Thymus (tissue), 11 donors: ENCODE results near the gene PRXL2B. TPM values are rescaled to one million over a fixed set of nuclear protein-coding genes. Genes with fewer than 3 reads are reported as not detected.

ENCODE experiments used
- DNase-seq, 9 donors: peaks; one replicate each; pipeline ENCODE4 v3.0.0-alpha.2; 2013; ENCODE audit warnings: low spot score in 9 of 9, low read depth in 6 of 9, missing footprints in 1 of 9
- H3K27ac ChIP-seq, 2 donors: one replicate each; pipeline ENCODE4 v1.5.1; 2013; ENCODE audit warnings: control low read depth in 1 of 2, low read depth in 1 of 2, low read length in 1 of 2, mild to moderate bottlenecking in 1 of 2, moderate library complexity in 1 of 2
- H3K27me3 ChIP-seq, 2 donors: one replicate each; pipeline ENCODE4 v1.5.1; 2013; ENCODE audit warnings: low read length in 1 of 2; ENCODE audit not compliant: control insufficient read depth in 2 of 2, insufficient read depth in 1 of 2
- H3K36me3 ChIP-seq, 2 donors: one replicate each; pipeline ENCODE4 v1.5.1; 2013; ENCODE audit warnings: low read length in 1 of 2, mild to moderate bottlenecking in 1 of 2, moderate library complexity in 1 of 2; ENCODE audit not compliant: control insufficient read depth in 2 of 2, insufficient read depth in 2 of 2
- H3K4me1 ChIP-seq, 2 donors: one replicate each; pipeline ENCODE4 v1.5.1; 2013; ENCODE audit warnings: low read length in 2 of 2; ENCODE audit not compliant: control insufficient read depth in 2 of 2, insufficient read depth in 2 of 2
- H3K4me3 ChIP-seq, 2 donors: one replicate each; pipeline ENCODE4 v1.5.1; 2013; ENCODE audit warnings: low read length in 2 of 2, control low read depth in 1 of 2, mild to moderate bottlenecking in 1 of 2
- H3K9me3 ChIP-seq, 2 donors: one replicate each; pipeline ENCODE4 v1.5.1; 2013; ENCODE audit warnings: low read length in 1 of 2, mild to moderate bottlenecking in 1 of 2; ENCODE audit not compliant: control insufficient read depth in 2 of 2, insufficient read depth in 1 of 2
- WGBS: extraction: QIAGEN DNeasy Blood & Tissue Kit; methylation state at CpG from one replicate; pipeline ENCODE4 v1.1.7; 2013; 5-methylcytosine and 5-hydroxymethylcytosine counted together
- polyA plus RNA-seq: library from polyadenylated mRNA; stranded (reverse); fragments of 200-250 nt; gene quantifications from one replicate; pipeline ENCODE4 v1.2.3, GENCODE V29; 2013
- total RNA-seq: library from RNA; stranded (reverse); fragments of 120-200 nt; gene quantifications from one replicate; pipeline ENCODE4 v1.2.4, GENCODE V29; 2013
- donor health status: healthy.

Gene PRXL2B
- total and polyA plus RNA-seq, 2 donors: 11.8 to 12.3 TPM

- WGBS: 78% methylated on average over 16 of the region's 16 CpGs
- H3K27me3 ChIP-seq: peaks cover 24 to 40% of the 10 kb centered on the region in 2 donors
- DNase-seq: no peak
These were observed 46.2 kb downstream of the PRXL2B start, which contains the start of gene MMEL1 for GRCh38 chr1:2632561-2633361. Gene MMEL1, minus strand, starts transcription at chr1:2633016. Its CDS starts 3,532 bp downstream, at chr1:2629484.

GRCh38 chr1:2633366-2633935 is 46.9 kb downstream of the PRXL2B start:
- no peaks in the 10 kb centered on the region for H3K36me3 ChIP-seq
- H3K27me3 ChIP-seq: peaks cover 19 to 33% of the 10 kb centered on the region in 2 donors
- no peak overlapping the region for H3K4me3 ChIP-seq
- no peaks in the 10 kb centered on the region for H3K4me1 ChIP-seq
- no peak overlapping the region for H3K27ac ChIP-seq
- H3K9me3 ChIP-seq: peaks cover 15 to 34% of the 10 kb centered on the region in 2 donors
- DNase-seq: no peak
- 94% methylated on average over 12 of the region's 12 CpGs for WGBS

More at GRCh38 chr1:2632561-2633361, 46.2 kb downstream of the PRXL2B start, which contains the start of gene MMEL1:
- Histone ChIP-seq H3K27ac (no peak within 1 kb of the TSS), H3K9me3 (peaks cover 15 to 33% of the 10 kb centered on the region in 2 donors), H3K4me1 (no peaks in the 10 kb centered on the region), H3K36me3 (no peaks in the 10 kb centered on the region), H3K4me3 (no peak within 1 kb of the TSS)

DNA sequence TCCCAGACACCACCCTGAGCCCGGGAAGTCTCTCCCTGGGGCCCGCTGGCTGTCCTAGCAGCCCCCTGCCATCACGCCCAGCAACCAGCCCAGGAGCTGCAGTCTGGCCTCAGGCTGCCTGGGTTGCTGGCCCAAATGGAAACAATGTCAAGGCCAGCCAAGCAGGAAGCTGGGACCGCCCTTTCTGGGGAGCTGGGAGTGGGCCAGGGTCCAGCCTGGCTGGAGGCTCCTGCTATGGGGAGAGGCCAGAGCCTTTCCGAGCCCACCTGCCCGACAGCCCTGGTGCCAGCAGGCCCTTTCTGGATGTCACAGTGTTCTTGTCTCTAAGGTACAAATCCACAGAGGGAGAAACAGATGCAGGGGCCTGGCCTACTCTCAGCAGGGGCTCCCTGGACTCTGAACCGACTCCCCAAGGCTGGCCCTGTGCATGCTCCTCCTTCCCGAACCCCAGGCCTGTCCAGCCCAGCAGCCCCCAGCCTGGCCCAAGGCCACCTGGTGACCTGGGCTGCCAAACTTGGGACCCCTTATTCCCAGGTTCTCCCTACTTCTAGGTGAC is 47.4 kb downstream of the PRXL2B start:
- 92% methylated on average over 8 of the region's 8 CpGs for WGBS
- H3K4me1 ChIP-seq: no peaks in the 10 kb centered on the region
- H3K9me3 ChIP-seq: peaks cover 15 to 34% of the 10 kb centered on the region in 2 donors
- peaks cover 15 to 28% of the 10 kb centered on the region in 2 donors for H3K27me3 ChIP-seq
- no peaks in the 10 kb centered on the region for H3K36me3 ChIP-seq
- H3K4me3 ChIP-seq: no peak overlapping the region
- DNase-seq: no peak
- H3K27ac ChIP-seq: no peak overlapping the region

DNA sequence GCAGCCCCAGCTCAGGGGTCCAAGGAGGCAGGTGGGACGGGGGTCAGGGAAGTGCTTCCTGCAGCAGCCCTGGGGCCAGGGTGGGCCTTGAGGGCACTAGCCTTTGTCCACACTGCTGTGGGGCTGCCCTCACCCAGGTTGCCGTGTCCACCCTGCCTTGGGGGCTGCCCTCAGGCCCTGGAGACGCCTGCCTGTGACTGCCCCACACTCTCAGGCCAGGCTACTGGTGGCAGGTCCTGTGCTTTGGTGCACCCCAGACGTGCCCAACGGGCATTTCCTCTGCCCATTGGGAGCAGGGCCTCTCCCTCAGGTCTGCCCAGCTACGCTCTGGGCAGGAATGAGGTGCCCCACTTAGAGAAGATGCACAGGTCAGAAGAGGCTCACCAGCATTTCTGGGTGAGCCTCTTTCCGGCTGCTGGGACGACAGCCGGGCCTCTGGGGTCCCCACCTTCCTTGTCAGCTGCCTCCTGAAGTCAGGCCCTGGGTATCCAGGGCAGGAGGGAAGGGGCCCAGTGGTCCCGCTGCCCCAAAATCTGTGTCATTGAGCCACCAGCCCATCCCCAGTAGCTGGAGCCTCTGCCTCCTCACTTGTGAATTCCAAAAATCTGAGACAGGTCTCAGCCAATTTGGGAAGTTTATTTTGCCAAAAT is 48.9 kb downstream of the PRXL2B start:
- no peak for DNase-seq
- 87% methylated on average over 10 of the region's 10 CpGs for WGBS

GRCh38 chr1:2636733-2637132 is 50.2 kb downstream of the PRXL2B start:
- H3K27ac ChIP-seq: no peak overlapping the region
- DNase-seq: no peak
- peaks cover 0 to 1% of the 10 kb centered on the region in 2 donors for H3K27me3 ChIP-seq
- peaks cover 0 to 1% of the 10 kb centered on the region in 2 donors for H3K4me1 ChIP-seq
- WGBS: 96% methylated on average over 7 of the region's 7 CpGs
- no peaks in the 10 kb centered on the region for H3K36me3 ChIP-seq
- no peak overlapping the region for H3K4me3 ChIP-seq
- peaks cover 7 to 23% of the 10 kb centered on the region in 2 donors for H3K9me3 ChIP-seq

More for the DNA sequence above, 48.9 kb downstream of the PRXL2B start:
- Histone ChIP-seq H3K9me3 (peaks cover 8 to 25% of the 10 kb centered on the region in 2 donors), H3K4me3 (no peak overlapping the region), H3K4me1 (no peaks in the 10 kb centered on the region), H3K27ac (no peak overlapping the region), H3K36me3 (no peaks in the 10 kb centered on the region), H3K27me3 (peaks cover under 1 to 13% of the 10 kb centered on the region in 2 donors)

GRCh38 chr1:2637442-2638145 is 51.0 kb downstream of the PRXL2B start:
- Histone ChIP-seq H3K36me3 (no peaks in the 10 kb centered on the region), H3K4me1 (peaks cover 6 to 7% of the 10 kb centered on the region in 2 donors), H3K4me3 (no peak overlapping the region), H3K27ac (no peak overlapping the region), H3K9me3 (peaks cover 7 to 23% of the 10 kb centered on the region in 2 donors), H3K27me3 (no peaks in the 10 kb centered on the region)
- 81% methylated on average over 10 of the region's 10 CpGs for WGBS
- no peak for DNase-seq

DNA sequence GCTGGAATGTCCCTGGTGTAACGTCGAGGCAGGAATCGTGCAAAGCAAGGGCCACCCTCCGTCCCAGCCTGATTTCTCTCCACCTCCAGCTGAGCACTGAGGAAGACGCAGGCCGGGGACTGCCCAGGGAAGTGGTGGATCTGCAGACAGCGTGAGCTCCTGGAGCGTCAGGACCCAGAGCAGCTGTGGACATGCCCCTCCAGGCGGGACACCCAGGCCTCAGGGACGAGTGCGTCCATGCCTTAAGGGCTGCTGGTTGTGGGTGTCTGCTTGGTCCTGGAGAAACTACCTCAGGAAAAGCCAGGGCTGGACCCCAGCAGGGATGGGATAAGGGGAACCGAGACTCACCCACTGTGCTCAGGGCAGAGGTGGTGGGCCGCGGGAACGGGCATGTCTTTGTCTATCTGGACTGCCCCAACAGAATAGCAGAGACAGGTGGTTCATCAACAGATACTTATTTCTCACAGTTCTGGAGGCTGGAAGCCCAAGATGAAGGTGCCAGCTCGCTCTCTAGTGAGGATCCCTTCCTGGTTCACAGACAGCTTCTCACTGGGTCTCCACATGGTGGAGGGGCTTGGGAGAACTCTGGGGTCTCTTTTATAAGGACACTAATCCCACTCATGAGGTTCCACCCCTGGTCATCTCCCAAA is 52.0 kb downstream of the PRXL2B start:
- DNase-seq: no peak
- WGBS: 91% methylated on average over 16 of the region's 16 CpGs
- no peak overlapping the region for H3K4me3 ChIP-seq

GRCh38 chr1:2639203-2639602 is 52.6 kb downstream of the PRXL2B start:
- Histone ChIP-seq H3K9me3 (peaks cover 7 to 23% of the 10 kb centered on the region in 2 donors), H3K4me1 (peaks cover 6 to 14% of the 10 kb centered on the region in 2 donors), H3K36me3 (no peaks in the 10 kb centered on the region), H3K27ac (no peak overlapping the region), H3K27me3 (peaks cover 0 to 8% of the 10 kb centered on the region in 2 donors), H3K4me3 (no peak overlapping the region)
- no peak for DNase-seq
- WGBS: 77% methylated on average over 11 of the region's 11 CpGs

More for the DNA sequence above, 52.0 kb downstream of the PRXL2B start:
- Histone ChIP-seq H3K27ac (no peak overlapping the region), H3K4me1 (peaks cover 6 to 12% of the 10 kb centered on the region in 2 donors), H3K9me3 (peaks cover 7 to 23% of the 10 kb centered on the region in 2 donors), H3K27me3 (peaks cover 0 to 3% of the 10 kb centered on the region in 2 donors), H3K36me3 (no peaks in the 10 kb centered on the region)
